ENCODE results near the gene CEND1. TPM values are rescaled to one million over a fixed set of nuclear protein-coding genes. Genes with fewer than 3 reads are reported as not detected.
A peak's percentile ranks its signal among the peaks of the same experiment; 100 is the strongest.

Gene CEND1
- total RNA-seq, 1 experiment from 2014 or later, result 0.81 TPM

GRCh38 chr11:771617-772204 lies 18.2 kb downstream of the CEND1 start:
- Histone ChIP-seq H4K91ac (ENCODE audit: insufficient read length, low read depth, low read length) (no peak overlapping the region), H2BK20ac (ENCODE audit: low read depth, low read length, poor library complexity, severe bottlenecking) (no peak overlapping the region), H2BK12ac (ENCODE audit: insufficient read length, low read depth, low read length) (no peak overlapping the region), H4K5ac (ENCODE audit: insufficient read length, low read depth, low read length) (no peak overlapping the region), H2BK5ac (ENCODE audit: insufficient read length, low read length) (no peak overlapping the region), H3K23ac (ENCODE audit: insufficient read length, low read depth, low read length) (no peak overlapping the region), H2AK5ac (ENCODE audit: insufficient read length, low read length) (no peak overlapping the region), H2BK15ac (ENCODE audit: low read depth, low read length) (no peak overlapping the region), H3K9me3 (ENCODE audit: control insufficient read depth, low read depth, low read length) (no peaks in the 10 kb centered on the region), H3K9ac (ENCODE audit: extremely low read depth, insufficient read length, low read length) (no peak overlapping the region), H2BK120ac (ENCODE audit: low read depth, low read length, poor library complexity, severe bottlenecking) (no peak overlapping the region), H3K27ac (ENCODE audit: insufficient read length, low read depth, low read length) (no peak overlapping the region), H3K4me1 (ENCODE audit: insufficient read depth, low read length) (no peaks in the 10 kb centered on the region), H3K56ac (ENCODE audit: insufficient read length, low read depth, low read length) (no peak overlapping the region), H3K79me2 (ENCODE audit: insufficient read depth, low read length) (peaks cover 4% of the 10 kb centered on the region; the same call in 1 of the 2 replicates), H3T11ph (ENCODE audit: low read length) (no peak overlapping the region), H3K4me2 (ENCODE audit: insufficient read depth, insufficient read length, low read length) (no peak overlapping the region), H3K14ac (ENCODE audit: insufficient read depth, low read length) (no peak overlapping the region), H3K23me2 (ENCODE audit: insufficient read length, low read depth, low read length, poor library complexity, severe bottlenecking) (peaks cover 6% of the 10 kb centered on the region), H3K27me3 (ENCODE audit: insufficient read depth, low read length) (no peaks in the 10 kb centered on the region), H4K20me1 (ENCODE audit: control insufficient read depth, insufficient read depth, insufficient read length) (no peaks in the 10 kb centered on the region), H2AFZ (ENCODE audit: low read length) (no peak overlapping the region), H3K79me1 (ENCODE audit: insufficient read depth, low read depth, low read length, poor library complexity, severe bottlenecking) (peaks cover 8% of the 10 kb centered on the region), H3K18ac (ENCODE audit: insufficient read length, low read depth, low read length) (no peak overlapping the region), H4K8ac (replicated peaks; ENCODE audit: insufficient read length, low read depth, low read length) (no peak overlapping the region), H3K4ac (ENCODE audit: low read depth, low read length) (no peak overlapping the region)
- no CpG with 5 or more reads among the region's 15 CpGs for WGBS (ENCODE audit: extremely low coverage, insufficient read length, low lambda C conversion rate)
- Mint-ChIP-seq H3K4me1 (peaks cover 10 to 14% of the 10 kb centered on the region in 2 experiments), H3K27ac (no peak overlapping the region), H3K27me3 (ENCODE audit: low read depth) (no peaks in the 10 kb centered on the region), H3K9me3 (no peaks in the 10 kb centered on the region), H3K36me3 (ENCODE audit: insufficient read depth in 1 of 3, low read depth in 3 of 3) (peaks cover 5 to 31% (median 23%) of the 10 kb centered on the region in 3 experiments; a peak in 6 of 7 replicates), H3K4me3 (no peak overlapping the region)
- no peak for TF ChIP-seq CTCF (conservative IDR thresholded peaks at IDR 0.05)
- DNase-seq, result peak; percentile 53

Measured in H9 (cell line).